SK-N-SH (cell line): ENCODE measurements around the gene ATP2B2. TPM values are rescaled to one million over a fixed set of nuclear protein-coding genes. Genes with fewer than 3 reads are reported as not detected.

ENCODE experiments used
- CTCF ChIA-PET: fragments of 300-600, 350-600 bp; formaldehyde crosslinking; extraction: SDS; loops from one replicate; lab custom pipeline; 2021; lab: Yijun Ruan, JAX
- POLR2A ChIA-PET: fragments of 350-600 bp; sonication (Branson Sonifier 250); formaldehyde crosslinking; extraction: SDS; loops from one replicate; lab custom pipeline; 2020; ENCODE audit warnings: antibody characterized with exemption, inconsistent platforms; lab: Yijun Ruan, JAX
- DNase-seq: peaks from one replicate; pipeline ENCODE4 v3.0.0; 2012
- H2AFZ ChIP-seq: fragments of 200-600 bp; sonication (generic); 2 replicates; pipeline ENCODE4 v1.8.1; 2016; ENCODE audit warnings: antibody characterized with exemption, mild to moderate bottlenecking, low read depth
- H3F3A ChIP-seq: fragments of 200-600 bp; sonication (generic); replicated peaks from 2 replicates; pipeline ENCODE3; 2016; ENCODE audit warnings: antibody characterized with exemption, mild to moderate bottlenecking; ENCODE audit not compliant: insufficient read depth
- H3K27ac ChIP-seq, 2 experiments: fragments of 200-500 bp in 1 of 2; fragments of 200-600 bp in 1 of 2; sonication (Bioruptor generic) in 1 of 2; sonication (generic), shearing (Covaris generic) in 1 of 2; 2 replicates each; pipeline versions ENCODE4 v1.5.1 to v1.6.1; 2014 to 2016; ENCODE audit warnings: low read depth in 2 of 2, inconsistent platforms in 1 of 2, low read length in 1 of 2, mild to moderate bottlenecking in 1 of 2, mixed read lengths in 1 of 2
- H3K27me3 ChIP-seq: fragments of 200-600 bp; sonication (generic), shearing (Covaris generic); 2 replicates; pipeline ENCODE4 v1.6.1; 2016; ENCODE audit warnings: mixed run types; ENCODE audit not compliant: insufficient read depth
- H3K36me3 ChIP-seq, 2 experiments: fragments of 200-500 bp in 1 of 2; fragments of 200-600 bp in 1 of 2; sonication (Bioruptor generic) in 1 of 2; sonication (generic) in 1 of 2; replicated peaks in 1 of 2; 2 replicates each; pipeline versions ENCODE3 to v1.5.1; 2014 to 2016; ENCODE audit warnings: low read length in 1 of 2, mild to moderate bottlenecking in 1 of 2; ENCODE audit not compliant: insufficient read depth in 2 of 2, control insufficient read depth in 1 of 2
- H3K4me1 ChIP-seq, 2 experiments: fragments of 200-500 bp in 1 of 2; fragments of 200-600 bp in 1 of 2; sonication (Bioruptor generic) in 1 of 2; sonication (generic), shearing (Covaris generic) in 1 of 2; 2 replicates each; pipeline versions ENCODE4 v1.5.1 to v1.6.1; 2014 to 2016; ENCODE audit warnings: low read depth in 1 of 2, low read length in 1 of 2, mixed run types in 1 of 2; ENCODE audit not compliant: insufficient read depth in 2 of 2, control insufficient read depth in 1 of 2
- H3K4me2 ChIP-seq: fragments of 200-600 bp; sonication (generic), shearing (Covaris generic); 2 replicates; pipeline ENCODE4 v1.6.1; 2017; ENCODE audit warnings: mixed run types
- H3K4me3 ChIP-seq, 2 experiments: fragments of 200-500 bp in 1 of 2; fragments of 200-600 bp in 1 of 2; sonication (Bioruptor generic) in 1 of 2; sonication (generic), shearing (Covaris generic) in 1 of 2; 2 replicates each; pipeline versions ENCODE4 v1.5.1 to v1.8.1; 2014 to 2016; ENCODE audit warnings: low read depth in 2 of 2, inconsistent platforms in 1 of 2, low read length in 1 of 2, mild to moderate bottlenecking in 1 of 2, mixed read lengths in 1 of 2, moderate library complexity in 1 of 2
- H3K79me2 ChIP-seq: fragments of 200-600 bp; sonication (generic); 2 replicates; pipeline ENCODE4 v1.8.1; 2017; ENCODE audit warnings: mild to moderate bottlenecking; ENCODE audit not compliant: insufficient read depth
- H3K9ac ChIP-seq: fragments of 200-600 bp; sonication (generic); 2 replicates; pipeline ENCODE4 v1.6.1; 2017; ENCODE audit warnings: mixed run types
- H3K9me2 ChIP-seq: fragments of 200-600 bp; sonication (generic); 2 replicates; pipeline ENCODE4 v1.6.1; 2017; ENCODE audit warnings: mixed run types
- H3K9me3 ChIP-seq: fragments of 200-600 bp; sonication (generic); 2 replicates; pipeline ENCODE4 v1.6.1; 2017; ENCODE audit warnings: mixed run types, mild to moderate bottlenecking, moderate library complexity
- H4K20me1 ChIP-seq: fragments of 200-600 bp; sonication (generic); 2 replicates; pipeline ENCODE4 v1.6.1; 2017; ENCODE audit warnings: mild to moderate bottlenecking, mixed run types; ENCODE audit not compliant: insufficient read depth
- CTCF ChIP-seq: fragments of 200-600 bp; sonication (generic); IDR thresholded peaks from 2 replicates; pipeline ENCODE4 v1.6.1; 2017; ENCODE audit warnings: antibody characterized with exemption, mild to moderate bottlenecking, moderate library complexity
- EP300 ChIP-seq, 2 experiments: IDR thresholded peaks; 2 replicates each; pipeline versions ENCODE4 v1.4.0 to v1.6.1; 2012; ENCODE audit warnings: borderline replicate concordance in 1 of 2, low read depth in 1 of 2, low read length in 1 of 2
- NRF1 ChIP-seq: IDR thresholded peaks from 2 replicates; pipeline ENCODE4 v1.6.1; 2012; ENCODE audit warnings: low read depth, mild to moderate bottlenecking, low read length
- REST ChIP-seq: IDR thresholded peaks from 2 replicates; pipeline ENCODE4 v1.6.1; 2012; ENCODE audit warnings: mild to moderate bottlenecking, low read depth, low read length, moderate library complexity
- USF1 ChIP-seq: IDR thresholded peaks from 2 replicates; pipeline ENCODE4 v1.4.0; 2012; ENCODE audit warnings: low read depth, borderline replicate concordance
- WGBS: methylation state at CpG from one replicate; pipeline ENCODE4 v1.1.6; 2017; ENCODE audit warnings: low lambda C conversion rate; 5-methylcytosine and 5-hydroxymethylcytosine counted together
- polyA plus RNA-seq, 3 experiments: library from polyadenylated mRNA; depleted of rRNA; stranded (reverse); fragments of >200 nt; gene quantifications; 2 replicates each; pipeline ENCODE4 v1.2.3, GENCODE V29; 2012
- TF ChIP-seq, protein P1 (sequence below): IDR thresholded peaks from 2 replicates; pipeline ENCODE4 v1.4.0; 2012; ENCODE audit warnings: low read depth, borderline replicate concordance

Gene ATP2B2
- polyA plus RNA-seq, 1 of the 3 experiments (the other 2 are of a cell fraction): 0.15 TPM

- DNase-seq: no peak
- no peaks in the 10 kb centered on the region for H4K20me1 ChIP-seq
- no peaks in the 10 kb centered on the region for H3F3A ChIP-seq
- no peak overlapping the region for H2AFZ ChIP-seq
- ChIA-PET POLR2A (no interaction called here), CTCF (interaction anchor here (1.2 kb wide), 1 partner anchor 10 kb away, joined by 3 read pairs; no protein-coding TSS in a partner anchor)
- 21% methylated on average over 6 of the region's 6 CpGs for WGBS
- H3K9ac ChIP-seq: no peak overlapping the region
- no peak overlapping the region for H3K4me2 ChIP-seq
- H3K36me3 ChIP-seq: no peaks in the 10 kb centered on the region
- no peaks in the 10 kb centered on the region for H3K9me2 ChIP-seq
- H3K4me3 ChIP-seq: no peak overlapping the region
- TF ChIP-seq USF1: no peak
- H3K4me1 ChIP-seq: no peaks in the 10 kb centered on the region
- no peaks in the 10 kb centered on the region for H3K9me3 ChIP-seq
- no peaks in the 10 kb centered on the region for H3K79me2 ChIP-seq
- H3K27me3 ChIP-seq: peaks cover 4% of the 10 kb centered on the region; the same call in 1 of the 2 replicates
- no peak overlapping the region for H3K27ac ChIP-seq
Measured at GRCh38 chr3:10521772-10522441, 16.5 kb upstream of the ATP2B2 start.

DNA sequence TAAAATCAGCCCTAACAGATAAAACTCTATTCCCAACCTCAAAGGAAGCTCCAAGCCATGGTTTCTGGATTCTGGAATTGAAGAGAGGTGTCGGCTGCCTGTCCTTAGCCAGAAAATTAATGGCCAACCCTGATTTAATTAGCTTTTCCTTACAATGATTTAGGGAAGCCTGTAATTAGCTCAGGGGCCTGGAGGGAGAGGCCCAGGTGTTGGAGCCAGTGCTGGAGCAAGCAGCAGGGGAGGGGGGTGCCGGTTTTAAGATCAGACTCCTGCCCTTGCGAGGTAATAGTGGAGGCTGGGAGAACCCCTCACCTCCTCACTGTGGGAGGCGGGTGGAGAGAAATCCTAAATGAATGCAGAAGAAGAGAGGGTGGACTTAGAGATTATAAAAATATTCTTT is 14.7 kb upstream of the ATP2B2 start:
- ChIA-PET POLR2A (no interaction called here), CTCF (interaction anchor here (1.0 to 1.8 kb wide), 2 partner anchors 79 to 153 kb away, joined by 3 read pairs; no protein-coding TSS in a partner anchor)
- Histone ChIP-seq H3K4me3 (no peak overlapping the region), H3K79me2 (no peaks in the 10 kb centered on the region), H3K4me1 (no peaks in the 10 kb centered on the region), H3K9ac (no peak overlapping the region), H3K4me2 (no peak overlapping the region), H3K27me3 (peaks cover 6% of the 10 kb centered on the region; the same call in 1 of the 2 replicates), H3F3A (no peaks in the 10 kb centered on the region), H2AFZ (no peak overlapping the region), H4K20me1 (no peaks in the 10 kb centered on the region), H3K27ac (no peak overlapping the region), H3K36me3 (no peaks in the 10 kb centered on the region), H3K9me3 (no peaks in the 10 kb centered on the region), H3K9me2 (no peaks in the 10 kb centered on the region)
- WGBS: 38% methylated on average over 4 of the region's 4 CpGs
- TF ChIP-seq CTCF (no peak), EP300 (IDR thresholded peaks at IDR 0.05; ENCODE audit: borderline replicate concordance in 1 of 2, low read depth in 1 of 2, low read length in 1 of 2) (no peak), REST (no peak), NRF1 (no peak)
- TF ChIP-seq, protein P1, sequence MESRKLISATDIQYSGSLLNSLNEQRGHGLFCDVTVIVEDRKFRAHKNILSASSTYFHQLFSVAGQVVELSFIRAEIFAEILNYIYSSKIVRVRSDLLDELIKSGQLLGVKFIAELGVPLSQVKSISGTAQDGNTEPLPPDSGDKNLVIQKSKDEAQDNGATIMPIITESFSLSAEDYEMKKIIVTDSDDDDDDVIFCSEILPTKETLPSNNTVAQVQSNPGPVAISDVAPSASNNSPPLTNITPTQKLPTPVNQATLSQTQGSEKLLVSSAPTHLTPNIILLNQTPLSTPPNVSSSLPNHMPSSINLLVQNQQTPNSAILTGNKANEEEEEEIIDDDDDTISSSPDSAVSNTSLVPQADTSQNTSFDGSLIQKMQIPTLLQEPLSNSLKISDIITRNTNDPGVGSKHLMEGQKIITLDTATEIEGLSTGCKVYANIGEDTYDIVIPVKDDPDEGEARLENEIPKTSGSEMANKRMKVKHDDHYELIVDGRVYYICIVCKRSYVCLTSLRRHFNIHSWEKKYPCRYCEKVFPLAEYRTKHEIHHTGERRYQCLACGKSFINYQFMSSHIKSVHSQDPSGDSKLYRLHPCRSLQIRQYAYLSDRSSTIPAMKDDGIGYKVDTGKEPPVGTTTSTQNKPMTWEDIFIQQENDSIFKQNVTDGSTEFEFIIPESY: no peak
- no peak for DNase-seq
